A549 (cell line): ENCODE data around the gene NKAIN4.

Experiments
- ESRRA ChIP-seq: fragments of 150-350 bp; IDR thresholded peaks from 2 replicates; pipeline ENCODE4 v1.6.1; 2014; ENCODE audit warnings: mild to moderate bottlenecking, low read length, borderline replicate concordance
- HOXB13 ChIP-seq: fragments of 250-450 bp; sonication (Bioruptor Pico); IDR thresholded peaks from 2 replicates; pipeline ENCODE4 v1.5.0; 2020; ENCODE audit warnings: low read depth, mild to moderate bottlenecking, moderate library complexity
- JUNB ChIP-seq: fragments of >200 bp; sonication (Bioruptor Twin); formaldehyde crosslinking; IDR thresholded peaks from 2 replicates; pipeline ENCODE4 v1.6.1; 2016
- MAFK ChIP-seq: fragments of 450-650 bp; IDR thresholded peaks from 2 replicates; pipeline ENCODE4 v1.6.1; 2014; ENCODE audit not compliant: partially characterized antibody
- NR3C1 ChIP-seq: fragments of >200 bp; sonication (Bioruptor Twin); formaldehyde crosslinking; IDR thresholded peaks from 3 replicates; pipeline ENCODE4 v1.6.1; 2017
- POLR2A ChIP-seq: IDR thresholded peaks from 2 replicates; pipeline ENCODE4 v1.6.1; 2012; ENCODE audit warnings: mild to moderate bottlenecking, low read length
- RAD21 ChIP-seq, 2 experiments: fragments of >200 bp in 1 of 2; sonication (Bioruptor Twin) in 1 of 2; formaldehyde crosslinking in 1 of 2; IDR thresholded peaks in 1 of 2; conservative IDR thresholded peaks in 1 of 2; 2 replicates in 1 of 2; 3 replicates in 1 of 2; pipeline ENCODE4 v1.6.1; 2012 to 2018; ENCODE audit warnings: inconsistent platforms in 1 of 2
- RFX5 ChIP-seq: fragments of 450-650 bp; IDR thresholded peaks from 2 replicates; pipeline ENCODE4 v1.7.1; 2014; ENCODE audit warnings: antibody characterized with exemption, mild to moderate bottlenecking, moderate library complexity
- ZSCAN20 ChIP-seq: fragments of 250-450 bp; sonication (Bioruptor Pico); IDR thresholded peaks from 2 replicates; pipeline ENCODE4 v1.8.0; 2022; ENCODE audit warnings: mild to moderate bottlenecking, moderate library complexity
- TF ChIP-seq, protein P1 (sequence below): fragments of >200 bp; sonication (Bioruptor Twin); formaldehyde crosslinking; IDR thresholded peaks from 3 replicates; pipeline ENCODE4 v1.5.1; 2016
- TF ChIP-seq, protein P2 (sequence below): IDR thresholded peaks from 2 replicates; pipeline ENCODE4 v1.6.1; 2012
- TF ChIP-seq, protein P3 (sequence below): fragments of 200-600 bp; sonication (generic); IDR thresholded peaks from 2 replicates; pipeline ENCODE4 v1.6.1; 2016; ENCODE audit warnings: antibody characterized with exemption, mild to moderate bottlenecking, moderate library complexity

DNA sequence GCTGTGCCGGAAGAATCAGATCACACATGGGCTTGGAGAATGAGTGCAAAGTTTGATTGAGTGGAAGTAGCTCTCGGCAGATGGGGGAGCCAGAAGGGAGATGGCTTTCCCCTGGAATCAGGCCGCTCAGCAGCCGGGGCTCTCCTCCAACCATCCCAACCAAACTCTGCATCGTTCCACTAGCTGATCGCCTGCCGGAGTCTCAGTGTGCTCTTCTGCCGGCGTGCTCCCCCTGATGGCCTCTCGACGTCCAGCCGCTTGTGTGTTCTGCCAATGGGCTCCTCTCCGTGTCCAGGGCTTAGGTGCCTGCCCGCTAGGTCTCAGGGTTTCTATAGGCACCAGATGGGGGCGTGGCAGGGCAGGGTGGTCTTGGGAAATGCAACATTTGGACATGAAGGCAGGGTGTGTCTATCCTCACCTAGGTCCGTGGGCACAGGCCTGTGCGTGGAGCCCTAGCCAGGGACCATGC, 23.4 kb downstream of the NKAIN4 start:
- TF ChIP-seq, protein P1, sequence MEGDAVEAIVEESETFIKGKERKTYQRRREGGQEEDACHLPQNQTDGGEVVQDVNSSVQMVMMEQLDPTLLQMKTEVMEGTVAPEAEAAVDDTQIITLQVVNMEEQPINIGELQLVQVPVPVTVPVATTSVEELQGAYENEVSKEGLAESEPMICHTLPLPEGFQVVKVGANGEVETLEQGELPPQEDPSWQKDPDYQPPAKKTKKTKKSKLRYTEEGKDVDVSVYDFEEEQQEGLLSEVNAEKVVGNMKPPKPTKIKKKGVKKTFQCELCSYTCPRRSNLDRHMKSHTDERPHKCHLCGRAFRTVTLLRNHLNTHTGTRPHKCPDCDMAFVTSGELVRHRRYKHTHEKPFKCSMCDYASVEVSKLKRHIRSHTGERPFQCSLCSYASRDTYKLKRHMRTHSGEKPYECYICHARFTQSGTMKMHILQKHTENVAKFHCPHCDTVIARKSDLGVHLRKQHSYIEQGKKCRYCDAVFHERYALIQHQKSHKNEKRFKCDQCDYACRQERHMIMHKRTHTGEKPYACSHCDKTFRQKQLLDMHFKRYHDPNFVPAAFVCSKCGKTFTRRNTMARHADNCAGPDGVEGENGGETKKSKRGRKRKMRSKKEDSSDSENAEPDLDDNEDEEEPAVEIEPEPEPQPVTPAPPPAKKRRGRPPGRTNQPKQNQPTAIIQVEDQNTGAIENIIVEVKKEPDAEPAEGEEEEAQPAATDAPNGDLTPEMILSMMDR = no peak
- TF ChIP-seq, protein P2, sequence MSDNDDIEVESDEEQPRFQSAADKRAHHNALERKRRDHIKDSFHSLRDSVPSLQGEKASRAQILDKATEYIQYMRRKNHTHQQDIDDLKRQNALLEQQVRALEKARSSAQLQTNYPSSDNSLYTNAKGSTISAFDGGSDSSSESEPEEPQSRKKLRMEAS = no peak; the same call in 1 of the 2 replicates
- TF ChIP-seq ESRRA = no peak
- TF ChIP-seq MAFK = no peak
- TF ChIP-seq ZSCAN20 (CRISPR knock-in tag) = no peak
- no peak for TF ChIP-seq JUNB
- TF ChIP-seq HOXB13 (CRISPR knock-in tag) = no peak
- TF ChIP-seq, protein P3, sequence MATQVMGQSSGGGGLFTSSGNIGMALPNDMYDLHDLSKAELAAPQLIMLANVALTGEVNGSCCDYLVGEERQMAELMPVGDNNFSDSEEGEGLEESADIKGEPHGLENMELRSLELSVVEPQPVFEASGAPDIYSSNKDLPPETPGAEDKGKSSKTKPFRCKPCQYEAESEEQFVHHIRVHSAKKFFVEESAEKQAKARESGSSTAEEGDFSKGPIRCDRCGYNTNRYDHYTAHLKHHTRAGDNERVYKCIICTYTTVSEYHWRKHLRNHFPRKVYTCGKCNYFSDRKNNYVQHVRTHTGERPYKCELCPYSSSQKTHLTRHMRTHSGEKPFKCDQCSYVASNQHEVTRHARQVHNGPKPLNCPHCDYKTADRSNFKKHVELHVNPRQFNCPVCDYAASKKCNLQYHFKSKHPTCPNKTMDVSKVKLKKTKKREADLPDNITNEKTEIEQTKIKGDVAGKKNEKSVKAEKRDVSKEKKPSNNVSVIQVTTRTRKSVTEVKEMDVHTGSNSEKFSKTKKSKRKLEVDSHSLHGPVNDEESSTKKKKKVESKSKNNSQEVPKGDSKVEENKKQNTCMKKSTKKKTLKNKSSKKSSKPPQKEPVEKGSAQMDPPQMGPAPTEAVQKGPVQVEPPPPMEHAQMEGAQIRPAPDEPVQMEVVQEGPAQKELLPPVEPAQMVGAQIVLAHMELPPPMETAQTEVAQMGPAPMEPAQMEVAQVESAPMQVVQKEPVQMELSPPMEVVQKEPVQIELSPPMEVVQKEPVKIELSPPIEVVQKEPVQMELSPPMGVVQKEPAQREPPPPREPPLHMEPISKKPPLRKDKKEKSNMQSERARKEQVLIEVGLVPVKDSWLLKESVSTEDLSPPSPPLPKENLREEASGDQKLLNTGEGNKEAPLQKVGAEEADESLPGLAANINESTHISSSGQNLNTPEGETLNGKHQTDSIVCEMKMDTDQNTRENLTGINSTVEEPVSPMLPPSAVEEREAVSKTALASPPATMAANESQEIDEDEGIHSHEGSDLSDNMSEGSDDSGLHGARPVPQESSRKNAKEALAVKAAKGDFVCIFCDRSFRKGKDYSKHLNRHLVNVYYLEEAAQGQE = no peak
- TF ChIP-seq NR3C1 = no peak
- no peak for TF ChIP-seq RAD21 (conservative IDR thresholded peaks at IDR 0.05 in 1 of 2, IDR thresholded peaks at IDR 0.05 in 1 of 2)
- TF ChIP-seq POLR2A = no peak
- TF ChIP-seq RFX5 = no peak
